DOHH2 (cell line): Measurements from ENCODE around the gene MARVELD2.
A peak's percentile ranks its signal among the peaks of the same experiment; 100 is the strongest.

Experiments
- H3F3A ChIP-seq: fragments of 200-600 bp; sonication (generic), shearing (Covaris generic); 2 replicates; pipeline ENCODE4 v1.6.0; 2016; ENCODE audit warnings: antibody characterized with exemption, mild to moderate bottlenecking; ENCODE audit not compliant: control insufficient read depth, insufficient read depth
- H3K27ac ChIP-seq: fragments of 200-600 bp; sonication (generic); 2 replicates; pipeline ENCODE4 v1.5.1; 2014; ENCODE audit warnings: low read depth, mild to moderate bottlenecking, low read length, moderate library complexity
- H3K27me3 ChIP-seq: fragments of 200-600 bp; sonication (generic); 2 replicates; pipeline ENCODE4 v1.6.1; 2014; ENCODE audit warnings: mild to moderate bottlenecking, low read length, mixed read lengths; ENCODE audit not compliant: control insufficient read depth
- H3K36me3 ChIP-seq: fragments of 200-600 bp; sonication (generic); 2 replicates; pipeline ENCODE4 v1.6.1; 2014; ENCODE audit warnings: mild to moderate bottlenecking, low read length, moderate library complexity, mixed read lengths; ENCODE audit not compliant: control insufficient read depth
- H3K4me1 ChIP-seq: fragments of 200-600 bp; sonication (generic); 2 replicates; pipeline ENCODE4 v1.6.1; 2014; ENCODE audit warnings: mild to moderate bottlenecking, low read length, mixed read lengths; ENCODE audit not compliant: control insufficient read depth
- H3K4me2 ChIP-seq: fragments of 200-600 bp; sonication (generic); 2 replicates; pipeline ENCODE4 v1.6.0; 2014; ENCODE audit warnings: mild to moderate bottlenecking, low read length, moderate library complexity
- H3K4me3 ChIP-seq: fragments of 200-600 bp; sonication (generic); 2 replicates; pipeline ENCODE4 v1.5.1; 2014; ENCODE audit warnings: mild to moderate bottlenecking, low read length, mixed read lengths
- H3K79me2 ChIP-seq: fragments of 200-600 bp; sonication (generic); 2 replicates; pipeline ENCODE4 v1.6.1; 2014; ENCODE audit warnings: mild to moderate bottlenecking, low read length, mixed read lengths; ENCODE audit not compliant: control insufficient read depth
- H3K9me2 ChIP-seq: fragments of 200-600 bp; sonication (generic); replicated peaks from 2 replicates; pipeline ENCODE4 v1.6.1; 2014; ENCODE audit warnings: mild to moderate bottlenecking, low read length, mixed read lengths; ENCODE audit not compliant: control insufficient read depth
- H3K9me3 ChIP-seq: fragments of 200-600 bp; sonication (generic); 2 replicates; pipeline ENCODE4 v1.6.1; 2014; ENCODE audit warnings: antibody characterized with exemption, low read length, mixed read lengths; ENCODE audit not compliant: control insufficient read depth, insufficient read depth
- H4K20me1 ChIP-seq: fragments of 200-600 bp; sonication (generic); 2 replicates; pipeline ENCODE4 v1.6.0; 2014; ENCODE audit warnings: low read depth, mild to moderate bottlenecking, antibody characterized with exemption, low read length, moderate library complexity; ENCODE audit not compliant: control insufficient read depth, insufficient read depth
- EZH2phosphoT487 ChIP-seq: fragments of 200-600 bp; sonication (generic); IDR thresholded peaks from 2 replicates; pipeline ENCODE4 v1.6.1; 2017; ENCODE audit warnings: borderline replicate concordance, mild to moderate bottlenecking, antibody characterized with exemption, low read length, moderate library complexity, mixed read lengths
- TF ChIP-seq, protein P1 (sequence below): fragments of 200-600 bp; sonication (generic); IDR thresholded peaks from one replicate; pipeline ENCODE4 v1.5.1; 2014; ENCODE audit warnings: antibody characterized with exemption, mild to moderate bottlenecking, low read depth, low read length; ENCODE audit not compliant: poor library complexity, severe bottlenecking

MARVELD2 gene

DNA sequence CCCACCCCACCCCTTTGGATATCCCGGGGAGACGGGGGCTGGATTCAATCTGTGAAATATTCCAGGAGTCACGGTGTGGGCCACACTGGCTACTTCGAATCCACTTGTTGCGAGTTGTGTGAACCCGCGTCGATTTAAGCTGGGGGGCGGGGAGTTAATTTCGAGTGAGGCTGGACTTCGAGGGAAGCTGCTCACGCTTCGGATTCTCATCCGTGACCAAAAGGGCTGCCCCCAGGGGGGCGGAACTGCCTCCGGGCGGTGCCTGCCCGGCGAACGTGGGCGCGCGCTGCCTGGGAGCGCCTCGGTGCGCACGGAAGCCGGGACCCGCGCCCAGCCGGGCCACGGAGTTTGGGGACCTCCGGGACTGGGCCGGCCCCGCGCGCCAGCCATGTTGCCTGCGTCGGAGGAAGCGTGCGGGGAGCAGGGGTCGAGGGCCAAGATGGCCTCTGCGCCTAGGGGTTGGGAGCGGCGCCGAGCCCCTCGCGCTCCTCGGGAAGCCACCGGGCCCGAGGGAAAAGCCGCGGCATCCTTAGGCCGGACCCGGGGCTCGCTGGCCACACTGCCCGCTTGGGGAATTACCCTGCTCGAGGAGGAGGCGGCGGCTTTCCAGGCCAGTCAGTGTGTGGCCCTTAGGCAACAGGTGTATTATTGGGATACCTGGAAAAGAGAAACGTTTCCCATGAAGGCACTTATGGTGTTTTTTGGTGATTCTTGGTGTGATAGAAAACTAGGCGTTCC lies 78.6 kb downstream of the MARVELD2 start:
- TF ChIP-seq, protein P1, sequence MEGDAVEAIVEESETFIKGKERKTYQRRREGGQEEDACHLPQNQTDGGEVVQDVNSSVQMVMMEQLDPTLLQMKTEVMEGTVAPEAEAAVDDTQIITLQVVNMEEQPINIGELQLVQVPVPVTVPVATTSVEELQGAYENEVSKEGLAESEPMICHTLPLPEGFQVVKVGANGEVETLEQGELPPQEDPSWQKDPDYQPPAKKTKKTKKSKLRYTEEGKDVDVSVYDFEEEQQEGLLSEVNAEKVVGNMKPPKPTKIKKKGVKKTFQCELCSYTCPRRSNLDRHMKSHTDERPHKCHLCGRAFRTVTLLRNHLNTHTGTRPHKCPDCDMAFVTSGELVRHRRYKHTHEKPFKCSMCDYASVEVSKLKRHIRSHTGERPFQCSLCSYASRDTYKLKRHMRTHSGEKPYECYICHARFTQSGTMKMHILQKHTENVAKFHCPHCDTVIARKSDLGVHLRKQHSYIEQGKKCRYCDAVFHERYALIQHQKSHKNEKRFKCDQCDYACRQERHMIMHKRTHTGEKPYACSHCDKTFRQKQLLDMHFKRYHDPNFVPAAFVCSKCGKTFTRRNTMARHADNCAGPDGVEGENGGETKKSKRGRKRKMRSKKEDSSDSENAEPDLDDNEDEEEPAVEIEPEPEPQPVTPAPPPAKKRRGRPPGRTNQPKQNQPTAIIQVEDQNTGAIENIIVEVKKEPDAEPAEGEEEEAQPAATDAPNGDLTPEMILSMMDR, result no peak
- peak; percentile 63; the same call in 1 of the 2 replicates for TF ChIP-seq EZH2phosphoT487
- no peaks in the 10 kb centered on the region for H3K9me3 ChIP-seq
- H3F3A ChIP-seq, result no peaks in the 10 kb centered on the region
- peak overlapping the region; percentile 55 for H3K4me3 ChIP-seq
- H4K20me1 ChIP-seq, result no peaks in the 10 kb centered on the region
- no peaks in the 10 kb centered on the region for H3K36me3 ChIP-seq
- peak overlapping the region; percentile 63 for H3K4me2 ChIP-seq
- no peak overlapping the region for H3K27ac ChIP-seq
- H3K27me3 ChIP-seq, result peaks cover 47% of the 10 kb centered on the region
- H3K79me2 ChIP-seq, result no peaks in the 10 kb centered on the region
- no peaks in the 10 kb centered on the region for H3K9me2 ChIP-seq
- peaks cover 11% of the 10 kb centered on the region for H3K4me1 ChIP-seq
